Left cardiac atrium (tissue), 4 donors: ENCODE data around the gene PTCHD4. TPM values are rescaled to one million over a fixed set of nuclear protein-coding genes. Genes with fewer than 3 reads are reported as not detected.
"Not testable (repeated sequence)": the region's sequence is repeated elsewhere in the genome, so short reads cannot be mapped to it uniquely, and the experiment has no call there.

ENCODE experiments used
- ATAC-seq, 2 donors: fragments of 200-7000 bp; cut with Tn5 transposase; one replicate each; pipeline ENCODE4 v1.9.1; 2020; ENCODE audit warnings: mild to moderate bottlenecking in 2 of 2, moderate library complexity in 2 of 2
- DNase-seq: peaks from one replicate; pipeline ENCODE4 v3.0.0-alpha.2; 2020
- intact Hi-C, 2 donors: fragments of 100-400 bp; cut with DNase I; formaldehyde crosslinking; loops; one replicate each; pipeline versions ENCODE4 v1.14.1 to v1.15.1; 2022 to 2023
- long read RNA-seq: library from polyadenylated mRNA; unstranded; transcript quantifications from one replicate; pipeline ENCODE4 v2.0.0, GENCODE V29; 2021
- total RNA-seq, 2 donors: library from RNA; stranded (reverse); fragmentation: NEBNext Ultra II Directional; extraction: Animal tissue kit (Norgen Biotek cat#: 25700); gene quantifications; one replicate each; pipeline ENCODE4 v1.2.1, GENCODE V29; 2021
- donor health status: DM: no; HTN: yes; CAD: no.
- donor health status: DM: no; HTN: yes; CAD: no; lungs with severe emphysema.
- donor health status: DM: yes; HTN: yes; CAD: no.
- donor health status: Dilated cardiomyopathy.

PTCHD4 gene
- under 1 TPM; 0.74 to 0.86 TPM for total RNA-seq
- long read RNA-seq = 0 reads

DNA sequence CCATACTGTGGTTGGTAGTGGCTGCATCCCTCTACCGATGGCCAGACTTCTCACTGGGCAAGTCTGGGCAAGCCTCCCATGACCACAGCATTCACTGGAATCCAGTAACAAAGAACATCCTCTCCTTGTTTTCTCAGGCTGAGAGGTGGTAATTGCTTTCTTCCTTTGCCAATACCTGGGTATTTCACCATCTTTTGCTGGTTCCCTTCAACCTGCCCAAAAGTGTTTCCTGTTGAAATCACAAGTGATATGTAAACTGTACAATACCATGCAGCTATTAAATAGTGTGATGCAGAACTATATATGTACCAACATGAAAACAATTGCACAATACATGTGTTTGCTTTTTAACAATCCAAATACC, at the start of gene PTCHD4:
PTCHD4 (minus strand) TSS at position 55 of the 364 bp plus-strand sequence. CDS start 42,240 bp downstream, outside the sequence.
- DNase-seq (no peak), ATAC-seq (peak in 1 of 2 donors; percentile 17)
- intact Hi-C loops = no loop called here

- DNase-seq = no peak
- ATAC-seq = no peak
- intact Hi-C loops = no loop called here
These were observed 40.1 kb upstream of the PTCHD4 start for GRCh38 chr6:48151142-48151541.

- no peak for ATAC-seq
- intact Hi-C loops = no loop called here
These were observed 39.7 kb upstream of the PTCHD4 start for GRCh38 chr6:48150701-48151100.

DNA sequence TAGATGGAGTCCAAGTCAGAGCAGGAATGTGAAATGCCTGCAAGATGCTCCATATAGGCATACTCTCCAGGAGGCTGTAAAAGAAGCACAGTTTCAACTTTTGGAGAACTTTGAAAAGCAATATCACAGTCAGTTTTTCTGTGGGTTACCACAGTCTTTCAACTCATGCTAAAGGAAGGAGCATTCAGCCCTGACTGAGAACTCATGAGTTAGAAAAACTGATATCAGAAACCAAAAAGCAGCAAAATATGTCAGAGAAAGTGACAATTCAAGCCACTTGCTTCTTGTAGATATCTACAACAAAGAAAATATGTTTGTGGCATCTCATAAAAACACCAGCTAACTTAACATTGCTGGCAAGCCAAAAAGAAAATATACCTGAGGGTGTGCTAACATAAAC, 36.1 kb upstream of the PTCHD4 start:
- no peak for DNase-seq
- intact Hi-C loops = no loop called here
- ATAC-seq = no peak

More at GRCh38 chr6:48150701-48151100, 39.7 kb upstream of the PTCHD4 start:
- DNase-seq = no peak

DNA sequence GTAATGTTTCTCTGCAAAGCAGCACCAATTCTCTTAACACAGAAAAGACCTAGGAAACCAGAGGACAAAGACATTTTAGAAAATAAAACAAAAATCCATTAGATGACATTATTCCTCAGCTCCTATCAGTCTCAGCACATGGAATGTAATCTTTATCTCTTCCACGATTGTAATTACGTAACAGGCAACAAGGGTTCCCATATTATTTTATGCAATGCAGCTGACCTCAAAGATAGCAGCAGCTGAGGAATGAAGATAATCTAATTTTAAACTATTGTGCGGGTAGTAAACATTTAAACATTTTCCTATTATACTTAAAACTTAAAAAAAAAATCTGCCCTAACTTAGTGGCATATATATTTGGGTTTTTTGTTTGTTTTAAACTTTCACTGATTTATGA, 33.0 kb upstream of the PTCHD4 start:
- peak in 1 of 2 donors; percentile 17 for ATAC-seq
- intact Hi-C loops = no loop called here
- DNase-seq = no peak

DNA sequence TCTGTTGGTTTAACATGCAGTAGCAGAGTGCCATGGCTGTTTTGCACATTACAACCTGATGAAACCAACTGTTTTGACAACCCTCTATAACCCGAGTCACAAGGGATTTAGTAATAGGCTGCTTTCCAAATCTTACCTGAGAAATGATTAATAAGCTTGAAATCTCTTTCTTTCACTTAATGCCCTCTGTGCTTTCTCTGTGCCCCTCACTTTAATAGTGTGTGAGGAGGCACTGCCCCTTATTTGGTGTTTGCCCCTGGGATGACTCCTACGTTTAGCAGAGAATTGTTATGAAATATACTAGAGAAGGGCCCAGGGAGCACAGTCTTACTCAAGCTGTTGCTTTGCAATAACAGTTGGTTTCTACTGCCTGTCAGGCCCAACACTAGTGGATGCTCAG, 31.0 kb upstream of the PTCHD4 start:
- ATAC-seq (peak in 1 of 2 donors; percentile 57), DNase-seq (no peak)
- intact Hi-C loops = no loop called here

- intact Hi-C loops = no loop called here
- ATAC-seq (no peak), DNase-seq (no peak)
These were observed 29.0 kb upstream of the PTCHD4 start for GRCh38 chr6:48139818-48140614.

DNA sequence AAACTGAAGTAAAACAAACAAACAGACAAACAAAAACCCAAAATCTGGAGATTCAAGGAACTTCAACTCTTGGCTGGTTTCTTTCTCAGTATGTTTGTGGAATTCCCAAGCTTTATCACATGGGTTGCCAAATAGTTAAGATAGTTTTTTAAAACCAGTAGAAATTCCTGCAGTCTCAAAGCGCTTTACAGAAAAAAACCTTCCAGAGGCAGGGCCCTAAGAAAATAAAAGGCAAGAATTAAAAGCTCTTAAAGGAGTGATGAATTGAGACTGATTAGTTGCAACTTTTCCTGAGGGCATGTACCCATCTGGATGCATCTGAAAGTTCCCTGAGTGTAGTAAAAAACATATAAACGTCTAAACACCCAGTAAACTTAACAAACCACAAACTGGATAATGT, 25.9 kb upstream of the PTCHD4 start:
- DNase-seq (no peak), ATAC-seq (peak in 1 of 2 donors; percentile 50)
- intact Hi-C loops = no loop called here

DNA sequence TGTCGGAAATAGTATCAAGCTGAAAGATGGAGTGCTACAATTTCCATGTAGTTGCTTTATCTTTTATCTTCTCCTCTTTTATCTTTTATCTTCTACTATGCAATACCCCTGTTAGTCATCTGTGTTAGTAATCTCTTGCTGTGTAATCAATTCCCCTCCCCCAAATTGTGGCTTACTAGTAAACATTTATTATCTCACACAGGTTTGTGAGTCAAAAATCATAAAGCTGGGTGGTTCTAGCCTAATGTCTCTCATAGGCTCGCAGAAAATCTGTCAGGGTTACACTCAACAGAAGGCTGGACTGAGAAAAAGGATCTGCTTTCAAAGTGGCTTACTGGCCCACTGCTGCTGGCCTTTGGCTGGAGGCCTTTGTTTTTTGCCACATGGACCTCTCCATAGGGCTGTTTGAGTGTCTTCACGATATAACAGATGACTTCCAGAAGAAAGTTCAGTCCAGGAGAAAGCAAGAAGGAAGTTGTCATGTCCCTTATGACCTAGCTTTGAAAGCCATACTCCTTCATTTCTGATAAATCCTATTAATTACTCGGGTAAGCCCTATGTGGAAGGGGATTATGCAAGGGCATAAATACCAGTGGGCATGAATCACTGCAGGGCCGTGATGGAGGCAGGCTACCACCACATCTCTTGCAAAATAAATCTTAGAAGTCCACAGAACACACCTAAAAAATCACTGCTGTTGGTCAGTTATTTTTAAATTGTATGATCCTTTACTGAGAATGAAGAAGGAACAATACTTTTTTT, 24.5 kb upstream of the PTCHD4 start:
- DNase-seq = no peak
- intact Hi-C loops = no loop called here
- peak in 1 of 2 donors; percentile 96 for ATAC-seq

DNA sequence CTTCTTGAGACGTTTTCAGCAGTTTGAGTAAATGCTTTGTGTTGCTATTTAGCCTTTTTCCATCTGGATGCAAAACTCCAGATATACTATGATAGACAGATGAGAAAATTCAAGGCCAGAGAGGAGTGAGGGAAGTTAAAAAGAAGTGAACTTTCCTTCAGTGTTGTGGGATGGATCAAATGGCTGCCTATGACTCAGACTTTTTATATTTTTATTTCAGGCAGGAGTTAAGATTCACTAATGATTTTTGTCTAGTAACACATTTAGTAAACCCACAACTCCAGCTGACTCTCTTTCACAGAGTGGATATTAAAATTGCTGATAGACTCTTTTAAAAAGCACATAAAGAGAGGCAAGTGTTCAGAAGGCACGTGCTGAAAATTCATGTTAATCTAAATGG, 23.2 kb upstream of the PTCHD4 start:
- no peak for ATAC-seq
- intact Hi-C loops = no loop called here
- DNase-seq = no peak

- DNase-seq = no peak
- ATAC-seq = no peak
- intact Hi-C loops = no loop called here
These were observed 12.6 kb upstream of the PTCHD4 start for GRCh38 chr6:48123601-48124000.

GRCh38 chr6:48121983-48122749, 11.2 kb upstream of the PTCHD4 start:
- DNase-seq, intact Hi-C loops, ATAC-seq: not testable (repeated sequence)

DNA sequence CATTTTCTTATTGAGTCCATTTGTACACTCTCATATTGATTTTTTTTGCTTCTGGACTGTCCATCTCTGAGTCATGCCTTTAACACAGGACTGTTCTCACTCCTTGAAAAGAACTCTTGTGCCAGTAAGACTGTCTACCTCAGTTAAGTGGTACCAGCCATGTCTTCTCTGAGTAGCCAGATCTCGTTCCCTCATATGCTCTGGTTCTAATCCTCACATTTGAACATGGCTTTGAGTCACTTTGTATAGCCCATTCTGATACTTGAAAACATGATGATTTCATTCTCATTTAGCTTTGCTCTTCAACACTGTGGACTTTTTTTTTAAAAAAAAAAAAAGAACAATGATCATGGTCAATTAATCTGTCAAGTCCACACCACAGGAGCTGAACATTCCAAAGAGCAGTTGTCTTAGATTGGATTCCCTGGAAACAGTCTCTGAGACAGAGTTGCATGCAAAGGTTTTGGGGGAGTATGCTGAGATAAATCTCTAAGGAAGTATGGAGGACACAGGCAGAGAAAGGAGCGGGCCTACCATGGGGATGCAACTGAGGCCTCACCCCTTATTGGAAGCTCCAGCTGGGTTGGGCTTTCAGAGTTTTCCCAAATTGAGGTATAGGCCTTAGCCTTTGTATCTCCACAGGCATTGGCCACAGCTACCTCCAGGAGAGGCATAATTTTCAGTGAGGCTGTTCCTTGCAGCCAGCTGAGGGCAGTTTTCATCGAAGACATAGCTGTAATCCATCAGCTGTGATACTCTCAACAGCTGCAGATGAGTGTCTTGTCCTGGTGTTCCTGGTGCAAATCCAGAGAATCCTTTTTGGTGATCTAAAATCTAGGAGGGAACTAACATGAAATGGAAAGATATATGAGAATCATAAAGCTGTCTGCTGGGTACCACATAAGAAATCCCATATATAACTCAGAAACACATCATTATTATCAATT, 6.0 kb upstream of the PTCHD4 start:
- no peak for ATAC-seq
- DNase-seq = no peak
- intact Hi-C loops = no loop called here

GRCh38 chr6:48113130-48113529, 2.1 kb upstream of the PTCHD4 start:
- ATAC-seq (no peak), DNase-seq (no peak)
- intact Hi-C loops = no loop called here

- ATAC-seq (no peak), DNase-seq (no peak)
- intact Hi-C loops = no loop called here
These were observed 578 bp upstream of the PTCHD4 start for GRCh38 chr6:48111575-48111974.

DNA sequence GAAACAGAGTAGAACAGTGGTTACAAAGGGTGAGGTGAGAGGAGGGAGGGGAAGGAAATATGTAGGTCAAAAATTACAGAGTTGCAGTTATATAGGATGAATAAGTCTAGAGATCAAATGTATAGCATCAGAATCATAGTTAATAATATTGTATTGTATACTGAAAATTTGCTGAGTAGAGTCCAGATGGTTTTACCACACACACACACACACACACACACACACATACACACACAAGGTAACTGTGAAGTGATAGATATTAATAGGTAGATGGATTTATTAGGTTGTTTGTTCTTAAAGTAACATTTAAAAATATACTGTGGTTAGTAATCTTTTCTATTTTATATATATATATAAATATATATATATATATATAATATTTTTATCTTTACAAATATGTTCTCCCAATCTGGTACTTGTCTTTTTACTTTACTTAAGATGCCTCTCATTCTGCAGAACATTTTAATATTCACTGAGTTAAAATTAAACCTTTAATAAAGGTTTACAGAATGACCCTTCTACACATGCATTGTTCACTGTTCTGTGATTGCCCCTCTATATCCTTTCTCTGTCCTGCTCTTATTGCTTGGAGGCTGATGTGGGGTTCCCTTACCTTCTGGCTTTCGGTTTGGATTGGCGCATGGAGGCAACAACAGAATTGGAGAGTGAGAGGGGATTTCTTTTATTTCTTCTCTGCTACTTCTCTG, 408 bp downstream of the PTCHD4 start:
- no peak for DNase-seq
- intact Hi-C loops = no loop called here
- no peak for ATAC-seq

DNA sequence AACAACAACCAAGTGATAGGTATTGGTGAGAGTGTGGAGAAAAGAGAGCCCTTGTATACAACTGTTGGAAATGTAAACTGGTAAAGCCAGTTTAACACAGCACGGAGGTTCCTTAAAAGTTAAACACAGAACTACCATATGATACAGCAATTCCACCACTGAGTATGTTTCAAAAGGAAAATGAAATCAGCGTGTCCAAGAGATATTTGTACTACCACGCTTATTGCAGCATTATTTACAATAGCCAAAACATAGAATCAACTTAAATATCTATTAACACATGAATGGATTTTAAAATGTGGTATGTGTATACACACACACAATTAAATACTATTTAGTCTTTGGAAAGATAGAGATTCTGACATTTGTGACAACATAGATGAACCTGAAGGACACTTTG, 1.1 kb downstream of the PTCHD4 start:
- intact Hi-C loops = no loop called here
- no peak for DNase-seq
- ATAC-seq = no peak
